Brain pericyte (primary cell): Measurements from ENCODE around the gene SHROOM3.
"Not testable (repeated sequence)": the region's sequence is repeated elsewhere in the genome, so short reads cannot be mapped to it uniquely, and the experiment has no call there.

Source experiments
- DNase-seq: peaks from one replicate; pipeline ENCODE4 v3.0.0-alpha.2; 2012; ENCODE audit warnings: low read depth, low spot score

The SHROOM3 gene

GRCh38 chr4:76592460-76592859 is 157.4 kb downstream of the SHROOM3 start:
- DNase-seq, result no peak

- no peak for DNase-seq
These were observed 159.1 kb downstream of the SHROOM3 start for GRCh38 chr4:76594173-76594572.

- DNase-seq, result no peak
These were observed 160.4 kb downstream of the SHROOM3 start for GRCh38 chr4:76595435-76595834.

- DNase-seq, result no peak
These were observed 161.7 kb downstream of the SHROOM3 start for GRCh38 chr4:76596713-76597112.

- no peak for DNase-seq
These were observed 162.5 kb downstream of the SHROOM3 start for GRCh38 chr4:76597423-76597979.

- no peak for DNase-seq
These were observed 165.4 kb downstream of the SHROOM3 start for GRCh38 chr4:76600447-76600846.

- no peak for DNase-seq
These were observed 166.8 kb downstream of the SHROOM3 start for GRCh38 chr4:76601791-76602190.

GRCh38 chr4:76605099-76605563 is 170.1 kb downstream of the SHROOM3 start:
- no peak for DNase-seq

GRCh38 chr4:76606645-76607265 is 171.7 kb downstream of the SHROOM3 start:
- no peak for DNase-seq

- DNase-seq, result no peak
These were observed 172.3 kb downstream of the SHROOM3 start for GRCh38 chr4:76607266-76607799.

GRCh38 chr4:76607846-76608245 is 172.8 kb downstream of the SHROOM3 start:
- DNase-seq, result no peak

- DNase-seq, result not testable (repeated sequence)
These were observed 173.5 kb downstream of the SHROOM3 start for GRCh38 chr4:76608549-76608948.

GRCh38 chr4:76610751-76611547 is 175.9 kb downstream of the SHROOM3 start:
- DNase-seq, result no peak

GRCh38 chr4:76611616-76612207 is 176.7 kb downstream of the SHROOM3 start:
- no peak for DNase-seq

GRCh38 chr4:76614589-76614988 is 179.6 kb downstream of the SHROOM3 start:
- no peak for DNase-seq

- DNase-seq, result no peak
These were observed 181.0 kb downstream of the SHROOM3 start for GRCh38 chr4:76615999-76616398.

GRCh38 chr4:76616526-76616925 is 181.5 kb downstream of the SHROOM3 start:
- no peak for DNase-seq

GRCh38 chr4:76620723-76621468 is 185.9 kb downstream of the SHROOM3 start:
- DNase-seq, result no peak

GRCh38 chr4:76622126-76622525 is 187.1 kb downstream of the SHROOM3 start:
- DNase-seq, result no peak

GRCh38 chr4:76622717-76623116 is 187.7 kb downstream of the SHROOM3 start:
- no peak for DNase-seq
